ENCODE data around the gene KIAA1671. TPM values are rescaled to one million over a fixed set of nuclear protein-coding genes. Genes with fewer than 3 reads are reported as not detected.
"Not testable (repeated sequence)": the region's sequence is repeated elsewhere in the genome, so short reads cannot be mapped to it uniquely, and the experiment has no call there.

The KIAA1671 gene
- polyA plus RNA-seq, result 10 to 100 TPM in 3 of 4 donors, 1 to 10 TPM in 1; 7.0 to 24.3 (median 14.7) TPM
- long read RNA-seq, donor 1, result 0 reads
- long read RNA-seq, donor 2, result 0 reads
- long read RNA-seq, donor 3, full-length matches to known transcripts, result 1 of 1 reads
- long read RNA-seq, donor 3, partial matches to known transcripts, result 0 of 1 reads
- long read RNA-seq, donor 3, other reads (novel, unspliced or antisense), result 0 of 1 reads
- long read RNA-seq, donor 4, result 0 reads
- long read RNA-seq, donor 5, result 0 reads
- long read RNA-seq, donor 6, full-length matches to known transcripts, result 1 of 1 reads
- long read RNA-seq, donor 6, partial matches to known transcripts, result 0 of 1 reads
- long read RNA-seq, donor 6, other reads (novel, unspliced or antisense), result 0 of 1 reads
- long read RNA-seq, donor 7, full-length matches to known transcripts, result 1 of 1 reads
- long read RNA-seq, donor 7, partial matches to known transcripts, result 0 of 1 reads
- long read RNA-seq, donor 7, other reads (novel, unspliced or antisense), result 0 of 1 reads
- long read RNA-seq, donor 8, full-length matches to known transcripts, result 1 of 1 reads
- long read RNA-seq, donor 8, partial matches to known transcripts, result 0 of 1 reads
- long read RNA-seq, donor 8, other reads (novel, unspliced or antisense), result 0 of 1 reads
- long read RNA-seq, donor 9, result 0 reads
- long read RNA-seq, donor 10, full-length matches to known transcripts, result 1 of 1 reads
- long read RNA-seq, donor 10, partial matches to known transcripts, result 0 of 1 reads
- long read RNA-seq, donor 10, other reads (novel, unspliced or antisense), result 0 of 1 reads

GRCh38 chr22:24951942-24952836 is at the start of gene KIAA1671:
Gene KIAA1671 (plus strand): TSS chr22:24952716. CDS start chr22:25028000, 75,284 bp downstream.
- FAIRE-seq (no peak), DNase-seq (peak; percentile 91 to 96)
- H3K27ac ChIP-seq (ENCODE audit: low read depth in 1 of 3, low read length in 2 of 3), result peak within 1 kb of the TSS; percentile 89 to 97 (median 94)
- peaks cover 0 to 2% (median 0%) of the 10 kb centered on the region in 3 donors for H3K36me3 ChIP-seq (ENCODE audit: control insufficient read depth in 3 of 3, insufficient read depth in 2 of 3, low read depth in 1 of 3, low read length in 3 of 3)
- peak within 1 kb of the TSS; percentile 67 to 93 (median 78) for H3K4me3 ChIP-seq (ENCODE audit: low read depth in 1 of 3, low read length in 3 of 3)
- H3K4me1 ChIP-seq (ENCODE audit: control insufficient read depth in 3 of 3, insufficient read depth in 2 of 3, low read depth in 1 of 3, low read length in 2 of 3), result peaks cover 0 to 19% (median 0%) of the 10 kb centered on the region in 3 donors
- H3K27me3 ChIP-seq (ENCODE audit: control insufficient read depth in 3 of 3, insufficient read depth in 3 of 3, low read length in 3 of 3), result peaks cover 0 to 8% (median 3%) of the 10 kb centered on the region in 3 donors
- no peaks in the 10 kb centered on the region for H3K9me3 ChIP-seq (ENCODE audit: control insufficient read depth in 2 of 2, insufficient read depth in 1 of 2, low read depth in 1 of 2, low read length in 1 of 2)
- WGBS, 3 donors, result 2% methylated on average over 55 to 71 of the region's 71 CpGs

DNA sequence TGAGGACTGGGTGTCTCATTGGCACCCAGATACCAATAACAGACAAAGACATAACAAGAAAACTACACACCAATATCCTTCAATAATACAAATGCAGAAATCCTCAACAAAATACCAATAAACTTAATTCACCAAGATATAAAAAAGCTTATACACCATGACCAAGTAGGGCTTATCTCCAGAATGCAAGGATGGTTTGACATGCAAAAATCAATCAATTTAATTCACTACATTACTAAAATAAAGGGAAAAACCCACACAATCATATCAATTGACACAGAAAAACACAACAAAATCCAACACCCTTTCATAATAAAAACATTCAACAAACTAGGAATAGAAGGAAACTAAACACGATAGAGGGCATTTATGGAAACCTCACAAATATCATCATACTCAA is 46.6 kb upstream of the KIAA1671 start:
- FAIRE-seq, result no peak

DNA sequence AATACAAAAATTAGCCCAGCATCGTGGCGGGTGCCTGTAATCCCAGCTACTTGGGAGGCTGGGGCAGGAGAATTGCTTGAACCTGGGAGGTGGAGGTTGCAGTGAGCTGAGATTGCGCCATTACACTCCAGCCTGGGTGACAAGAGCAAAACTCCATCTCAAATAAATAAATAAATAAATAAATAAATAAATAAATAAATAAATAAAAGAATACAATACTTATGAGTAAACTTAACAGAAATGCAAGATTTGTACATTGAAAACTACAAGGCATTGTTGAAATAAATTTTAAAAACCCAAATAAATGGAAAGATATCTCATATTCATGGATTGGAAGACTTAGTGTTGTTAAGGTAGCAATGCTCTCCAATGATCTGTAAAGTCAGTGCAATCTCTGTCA is 45.4 kb upstream of the KIAA1671 start:
- H3K9me3 ChIP-seq (ENCODE audit: control insufficient read depth in 2 of 2, insufficient read depth in 1 of 2, low read depth in 1 of 2, low read length in 1 of 2), result peaks cover 0 to 19% of the 10 kb centered on the region in 2 donors
- not testable (repeated sequence) for H3K27ac ChIP-seq (ENCODE audit: low read depth in 1 of 3, low read length in 2 of 3); DNase-seq; H3K4me1 ChIP-seq (ENCODE audit: control insufficient read depth in 3 of 3, insufficient read depth in 2 of 3, low read depth in 1 of 3, low read length in 2 of 3); H3K4me3 ChIP-seq (ENCODE audit: low read depth in 1 of 3, low read length in 3 of 3); H3K27me3 ChIP-seq (ENCODE audit: control insufficient read depth in 3 of 3, insufficient read depth in 3 of 3, low read length in 3 of 3); FAIRE-seq
- H3K36me3 ChIP-seq (ENCODE audit: control insufficient read depth in 3 of 3, insufficient read depth in 2 of 3, low read depth in 1 of 3, low read length in 3 of 3), result peaks cover 0 to 13% (median 0%) of the 10 kb centered on the region in 3 donors
- WGBS, 3 donors, result 92 to 97% (median 94%) methylated on average over 3 of the region's 3 CpGs

More for the DNA sequence above, 46.6 kb upstream of the KIAA1671 start:
- Histone ChIP-seq H3K9me3 (ENCODE audit: control insufficient read depth in 2 of 2, insufficient read depth in 1 of 2, low read depth in 1 of 2, low read length in 1 of 2) (peaks cover 0 to 19% of the 10 kb centered on the region in 2 donors), H3K4me1 (ENCODE audit: control insufficient read depth in 3 of 3, insufficient read depth in 2 of 3, low read depth in 1 of 3, low read length in 2 of 3) (no peaks in the 10 kb centered on the region), H3K27me3 (ENCODE audit: control insufficient read depth in 3 of 3, insufficient read depth in 3 of 3, low read length in 3 of 3) (no peaks in the 10 kb centered on the region), H3K4me3 (ENCODE audit: low read depth in 1 of 3, low read length in 3 of 3) (no peak overlapping the region), H3K27ac (ENCODE audit: low read depth in 1 of 3, low read length in 2 of 3) (no peak overlapping the region), H3K36me3 (ENCODE audit: control insufficient read depth in 3 of 3, insufficient read depth in 2 of 3, low read depth in 1 of 3, low read length in 3 of 3) (peaks cover 0 to 13% (median 0%) of the 10 kb centered on the region in 3 donors)
- 83 to 100% (median 97%) methylated on average over 1 of the region's 1 CpG for WGBS, 3 donors
- DNase-seq, result no peak

DNA sequence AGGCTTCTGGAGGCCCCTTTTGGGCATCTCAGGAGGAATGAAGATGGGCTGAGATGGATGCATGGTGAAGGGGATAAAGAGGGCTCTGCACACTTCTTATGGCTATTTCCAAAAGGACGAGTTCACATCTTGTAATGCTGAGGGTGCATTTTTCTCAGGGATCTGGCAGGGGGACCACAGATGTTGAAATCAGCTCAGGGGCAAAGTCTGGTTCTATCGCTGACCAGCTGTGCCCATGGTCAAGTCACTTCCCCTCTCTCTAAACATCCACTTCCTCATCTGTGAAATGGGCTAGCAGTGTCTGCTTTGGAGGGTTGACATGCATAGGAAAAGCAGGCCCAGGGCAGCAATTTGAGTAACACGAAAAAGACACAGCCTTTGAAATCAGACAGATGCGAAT is 32.5 kb upstream of the KIAA1671 start:
- DNase-seq (no peak), FAIRE-seq (no peak)
- no peaks in the 10 kb centered on the region for H3K27me3 ChIP-seq (ENCODE audit: control insufficient read depth in 3 of 3, insufficient read depth in 3 of 3, low read length in 3 of 3)
- peaks cover 0 to 26% (median 0%) of the 10 kb centered on the region in 3 donors for H3K36me3 ChIP-seq (ENCODE audit: control insufficient read depth in 3 of 3, insufficient read depth in 2 of 3, low read depth in 1 of 3, low read length in 3 of 3)
- no peak overlapping the region for H3K27ac ChIP-seq (ENCODE audit: low read depth in 1 of 3, low read length in 2 of 3)
- WGBS, 3 donors, result 83 to 89% (median 85%) methylated on average over 4 of the region's 4 CpGs
- no peaks in the 10 kb centered on the region for H3K9me3 ChIP-seq (ENCODE audit: control insufficient read depth in 2 of 2, insufficient read depth in 1 of 2, low read depth in 1 of 2, low read length in 1 of 2)
- H3K4me3 ChIP-seq (ENCODE audit: low read depth in 1 of 3, low read length in 3 of 3), result no peak overlapping the region
- no peaks in the 10 kb centered on the region for H3K4me1 ChIP-seq (ENCODE audit: control insufficient read depth in 3 of 3, insufficient read depth in 2 of 3, low read depth in 1 of 3, low read length in 2 of 3)

DNA sequence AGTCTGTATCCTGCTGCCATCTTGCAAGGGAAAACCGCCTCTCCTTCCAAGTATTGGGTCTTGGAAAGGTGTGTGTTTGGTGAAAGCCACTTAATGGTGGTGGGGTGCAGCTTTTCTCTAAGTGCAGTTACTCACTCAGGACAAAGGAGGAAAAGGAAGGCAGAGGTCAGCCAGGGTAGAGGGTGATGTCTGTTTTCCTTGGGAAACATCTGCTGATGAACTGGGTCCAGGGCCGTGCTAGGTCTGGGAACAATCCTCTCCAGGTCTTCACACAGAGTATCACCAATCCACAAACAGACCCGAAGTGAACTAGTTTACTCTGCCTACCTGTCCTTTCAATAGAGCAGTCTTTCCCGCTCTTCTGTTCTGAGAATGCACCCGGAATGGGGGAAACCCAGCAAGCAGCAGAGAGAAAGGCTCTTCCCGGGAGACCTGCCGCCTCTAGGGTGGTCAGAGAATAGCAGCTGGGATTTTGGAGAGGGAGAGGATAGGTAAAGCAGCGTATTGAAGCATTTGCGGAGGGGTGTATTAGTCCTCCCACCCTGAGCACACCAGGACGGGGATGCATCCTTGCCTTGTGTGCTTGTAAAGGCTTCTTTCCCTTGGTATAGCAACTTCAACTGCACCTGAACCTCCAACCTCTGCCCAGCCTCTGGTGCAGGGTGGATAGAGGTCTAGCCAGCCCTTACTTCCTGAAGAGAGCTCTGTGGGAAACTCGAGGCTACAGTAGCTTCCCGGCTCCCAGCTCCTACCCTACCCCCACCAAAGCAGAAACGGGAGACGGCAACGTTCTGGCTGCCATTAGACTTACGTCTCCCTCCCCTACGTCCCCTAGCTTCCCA is 26.7 kb upstream of the KIAA1671 start:
- WGBS, 3 donors, result 50 to 79% (median 65%) methylated on average over 17 of the region's 17 CpGs
- Histone ChIP-seq H3K4me1 (ENCODE audit: control insufficient read depth in 3 of 3, insufficient read depth in 2 of 3, low read depth in 1 of 3, low read length in 2 of 3) (no peaks in the 10 kb centered on the region), H3K9me3 (ENCODE audit: control insufficient read depth in 2 of 2, insufficient read depth in 1 of 2, low read depth in 1 of 2, low read length in 1 of 2) (peaks cover 0 to 3% of the 10 kb centered on the region in 2 donors), H3K27ac (ENCODE audit: low read depth in 1 of 3, low read length in 2 of 3) (no peak overlapping the region), H3K4me3 (ENCODE audit: low read depth in 1 of 3, low read length in 3 of 3) (no peak overlapping the region), H3K36me3 (ENCODE audit: control insufficient read depth in 3 of 3, insufficient read depth in 2 of 3, low read depth in 1 of 3, low read length in 3 of 3) (peaks cover 0 to 16% (median 0%) of the 10 kb centered on the region in 3 donors), H3K27me3 (ENCODE audit: control insufficient read depth in 3 of 3, insufficient read depth in 3 of 3, low read length in 3 of 3) (no peaks in the 10 kb centered on the region)
- DNase-seq, result no peak
- no peak for FAIRE-seq

GRCh38 chr22:24926428-24926725 is 26.1 kb upstream of the KIAA1671 start:
- no peak for FAIRE-seq
- WGBS, 3 donors, result 54 to 88% (median 82%) methylated on average over 3 of the region's 3 CpGs
- H3K27me3 ChIP-seq (ENCODE audit: control insufficient read depth in 3 of 3, insufficient read depth in 3 of 3, low read length in 3 of 3), result no peaks in the 10 kb centered on the region
- H3K27ac ChIP-seq (ENCODE audit: low read depth in 1 of 3, low read length in 2 of 3), result no peak overlapping the region
- H3K9me3 ChIP-seq (ENCODE audit: control insufficient read depth in 2 of 2, insufficient read depth in 1 of 2, low read depth in 1 of 2, low read length in 1 of 2), result peaks cover 0 to 3% of the 10 kb centered on the region in 2 donors
- H3K36me3 ChIP-seq (ENCODE audit: control insufficient read depth in 3 of 3, insufficient read depth in 2 of 3, low read depth in 1 of 3, low read length in 3 of 3), result peaks cover 0 to 16% (median 0%) of the 10 kb centered on the region in 3 donors
- no peaks in the 10 kb centered on the region for H3K4me1 ChIP-seq (ENCODE audit: control insufficient read depth in 3 of 3, insufficient read depth in 2 of 3, low read depth in 1 of 3, low read length in 2 of 3)
- DNase-seq, result no peak
- no peak overlapping the region for H3K4me3 ChIP-seq (ENCODE audit: low read depth in 1 of 3, low read length in 3 of 3)

DNA sequence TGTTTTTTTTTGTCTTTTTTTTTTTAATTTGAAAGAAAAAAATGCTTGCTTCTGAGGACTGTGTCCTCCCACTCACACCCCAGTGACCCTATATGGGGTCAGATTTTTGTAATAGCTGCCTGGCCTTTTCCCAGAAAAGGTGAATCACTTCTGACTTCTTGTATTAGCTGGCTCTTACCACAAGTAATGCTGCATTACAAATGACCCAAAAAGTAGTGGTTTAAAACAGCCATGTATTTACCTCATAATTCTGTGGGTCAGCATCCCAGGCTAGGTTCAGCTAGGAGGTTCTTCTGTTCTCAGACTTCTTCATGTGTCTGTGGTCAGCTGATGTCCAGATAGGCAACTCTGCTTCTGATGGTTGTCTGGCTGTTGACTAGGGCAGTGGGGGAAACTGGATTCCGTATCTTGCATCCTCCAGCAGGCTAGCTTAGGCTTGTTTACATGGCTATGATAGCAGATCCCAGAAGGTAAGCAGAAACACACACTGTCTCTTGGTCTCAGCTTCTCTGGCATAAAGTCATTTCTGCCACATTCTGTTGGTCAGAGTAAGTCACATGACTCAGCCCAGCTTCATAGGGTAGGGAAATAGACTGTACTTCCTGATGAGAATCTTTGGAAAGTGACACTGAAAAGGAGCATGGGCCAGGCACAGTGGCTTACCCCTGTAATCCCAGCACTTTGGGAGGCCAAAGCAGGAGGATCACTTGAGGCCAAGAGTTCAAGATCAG is 25.5 kb upstream of the KIAA1671 start:
- H3K27me3 ChIP-seq (ENCODE audit: control insufficient read depth in 3 of 3, insufficient read depth in 3 of 3, low read length in 3 of 3), result no peaks in the 10 kb centered on the region
- H3K9me3 ChIP-seq (ENCODE audit: control insufficient read depth in 2 of 2, insufficient read depth in 1 of 2, low read depth in 1 of 2, low read length in 1 of 2), result peaks cover 0 to 3% of the 10 kb centered on the region in 2 donors
- no peak overlapping the region for H3K27ac ChIP-seq (ENCODE audit: low read depth in 1 of 3, low read length in 2 of 3)
- DNase-seq (no peak), FAIRE-seq (no peak)
- no peak overlapping the region for H3K4me3 ChIP-seq (ENCODE audit: low read depth in 1 of 3, low read length in 3 of 3)
- WGBS, 3 donors, result 83 to 96% (median 90%) methylated on average over 1 of the region's 1 CpG
- no peaks in the 10 kb centered on the region for H3K4me1 ChIP-seq (ENCODE audit: control insufficient read depth in 3 of 3, insufficient read depth in 2 of 3, low read depth in 1 of 3, low read length in 2 of 3)
- peaks cover 0 to 16% (median 0%) of the 10 kb centered on the region in 3 donors for H3K36me3 ChIP-seq (ENCODE audit: control insufficient read depth in 3 of 3, insufficient read depth in 2 of 3, low read depth in 1 of 3, low read length in 3 of 3)

Data from small intestine (tissue), 16 donors.